Measurements from ENCODE around the gene TUBB1. TPM values are rescaled to one million over a fixed set of nuclear protein-coding genes. Genes with fewer than 3 reads are reported as not detected.

TUBB1 gene
- total and polyA plus RNA-seq, 2 of the 4 experiments (the other 2 are of a cell fraction), result not detected

DNA sequence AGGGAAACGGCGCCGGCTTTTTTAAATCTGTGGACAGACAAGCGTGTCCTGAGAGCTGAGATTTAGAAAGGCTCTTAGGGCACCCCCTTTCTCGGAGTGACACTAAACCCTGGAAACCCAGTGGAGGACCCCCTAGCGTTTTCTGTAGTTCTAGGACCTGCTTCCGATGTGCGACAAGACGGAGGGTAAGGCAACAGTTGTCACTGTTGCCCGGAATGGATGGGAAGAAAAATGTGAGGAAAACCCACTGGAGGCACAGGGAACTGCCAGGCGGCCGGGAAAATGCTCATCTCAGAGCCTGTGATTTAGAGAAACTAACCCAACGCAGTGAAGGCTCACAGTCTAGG, 13.5 kb downstream of the TUBB1 start:
- Histone ChIP-seq H3K36me3 (ENCODE audit: control insufficient read depth, insufficient read depth, low read length) (peaks cover 20% of the 10 kb centered on the region), H2BK15ac (ENCODE audit: low read depth, low read length) (no peak overlapping the region), H3K56ac (ENCODE audit: extremely low read depth, insufficient read depth, low read length) (peak overlapping the region; percentile 81), H3K4me2 (ENCODE audit: low read depth, low read length) (peak overlapping the region; percentile 87), H4K91ac (ENCODE audit: insufficient read depth, low read depth, low read length) (peak overlapping the region; percentile 53; the same call in 1 of the 2 replicates), H3K27me3 (ENCODE audit: control insufficient read depth, insufficient read depth, low read length) (no peaks in the 10 kb centered on the region), H3K4me3 (ENCODE audit: insufficient read depth, low read depth, low read length) (peak overlapping the region; percentile 86), H2BK120ac (ENCODE audit: low read depth, low read length) (peak overlapping the region; percentile 28), H4K8ac (ENCODE audit: low read depth in 2 of 2, low read length in 2 of 2) (peak overlapping the region; percentile 29 to 67; a peak in 3 of 4 replicates), H4K20me1 (ENCODE audit: insufficient read depth, low read length) (peaks cover 26% of the 10 kb centered on the region), H2AFZ (replicated peaks; ENCODE audit: low read length, poor library complexity) (peak overlapping the region; percentile 89), H3K23ac (ENCODE audit: low read depth, low read length) (peak overlapping the region; percentile 79), H3K18ac (ENCODE audit: low read depth, low read length) (no peak overlapping the region), H3K9ac (ENCODE audit: low read depth, low read length) (peak overlapping the region; percentile 87), H3K4ac (ENCODE audit: low read depth, low read length) (peak overlapping the region; percentile 69; the same call in 1 of the 2 replicates), H3K4me1 (ENCODE audit: control insufficient read depth, insufficient read depth, low read length) (peaks cover 6% of the 10 kb centered on the region), H3K9me3 (ENCODE audit: control insufficient read depth, insufficient read depth, low read length) (no peaks in the 10 kb centered on the region), H2AK5ac (ENCODE audit: low read depth, low read length) (no peak overlapping the region), H2BK20ac (ENCODE audit: low read depth, low read length) (no peak overlapping the region), H2BK5ac (ENCODE audit: low read depth, low read length, poor library complexity, severe bottlenecking) (no peak overlapping the region), H3K14ac (replicated peaks; ENCODE audit: low read depth, low read length) (peak overlapping the region; percentile 73; the same call in 1 of the 2 replicates), H3K9me1 (ENCODE audit: insufficient read depth, low read length) (peaks cover 7% of the 10 kb centered on the region), H2AK9ac (replicated peaks; ENCODE audit: low read depth, low read length, poor library complexity) (peak overlapping the region; percentile 84), H4K5ac (ENCODE audit: low read depth, low read length) (no peak overlapping the region), H3K79me1 (ENCODE audit: low read depth in 1 of 2, low read length in 2 of 2) (peaks cover 24 to 47% of the 10 kb centered on the region in 2 experiments), H3K27ac (ENCODE audit: insufficient read depth, low read length) (peak overlapping the region; percentile 58)
- ChIA-PET CTCF (interaction anchor here (0.9 kb wide), 1 partner anchor 46 kb away, joined by 3 read pairs; no protein-coding TSS in a partner anchor), POLR2A (ENCODE audit: unreplicated experiment) (interaction anchor here (1.3 kb wide), 1 partner anchor 10 kb away, joined by 5 read pairs; no protein-coding TSS in a partner anchor)
- 2% methylated on average over 5 of the region's 13 CpGs; no CpG with 5 or more reads in 1 of the 2 experiments for WGBS, 2 experiments (ENCODE audit: extremely low coverage in 2 of 2, insufficient read length in 1 of 2)
- dilution Hi-C loops (cut with HindIII; ENCODE audit: low sequenced_read_pairs, unreplicated experiment), result no loop called here
- TF ChIP-seq MXI1 (IDR thresholded peaks at IDR 0.05; ENCODE audit: borderline replicate concordance, low read depth, low read length), result 0 out of 2 replicates have a peak, but pooled peaks have one; percentile 74
- TF ChIP-seq, protein P1, sequence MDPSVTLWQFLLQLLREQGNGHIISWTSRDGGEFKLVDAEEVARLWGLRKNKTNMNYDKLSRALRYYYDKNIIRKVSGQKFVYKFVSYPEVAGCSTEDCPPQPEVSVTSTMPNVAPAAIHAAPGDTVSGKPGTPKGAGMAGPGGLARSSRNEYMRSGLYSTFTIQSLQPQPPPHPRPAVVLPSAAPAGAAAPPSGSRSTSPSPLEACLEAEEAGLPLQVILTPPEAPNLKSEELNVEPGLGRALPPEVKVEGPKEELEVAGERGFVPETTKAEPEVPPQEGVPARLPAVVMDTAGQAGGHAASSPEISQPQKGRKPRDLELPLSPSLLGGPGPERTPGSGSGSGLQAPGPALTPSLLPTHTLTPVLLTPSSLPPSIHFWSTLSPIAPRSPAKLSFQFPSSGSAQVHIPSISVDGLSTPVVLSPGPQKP (IDR thresholded peaks at IDR 0.05; ENCODE audit: borderline replicate concordance, low read depth, low read length), result no peak
- in situ Hi-C loops (cut with MboI; ENCODE audit: low sequenced_read_pairs), result loop anchor here (25.0 kb wide), 3 partner anchors 795 to 1645 kb away; partner anchors contain the start of genes ANKRD60 and RBM38
- no TSS peak for BruUV-seq (replicated peaks)
- intact Hi-C loops (cut with micrococcal nuclease), result loop anchor here (5.0 kb wide), 2 partner anchors 140 to 160 kb away; no protein-coding TSS in a partner anchor
- peak; percentile 32 for ATAC-seq (ENCODE audit: low read depth)
- DNase-seq, result peak; percentile 27

All from IMR-90 (cell line).